HG02610 (cell line): ENCODE results near the gene MFNG.
"Not testable (repeated sequence)": the region's sequence is repeated elsewhere in the genome, so short reads cannot be mapped to it uniquely, and the experiment has no call there.

Experiments used
- ATAC-seq: cut with Tn5 transposase; IDR thresholded peaks from one replicate; pipeline ENCODE4 v1.9.1; 2021; ENCODE audit warnings: mild to moderate bottlenecking, moderate library complexity; ENCODE audit not compliant: unreplicated experiment

Gene MFNG

DNA sequence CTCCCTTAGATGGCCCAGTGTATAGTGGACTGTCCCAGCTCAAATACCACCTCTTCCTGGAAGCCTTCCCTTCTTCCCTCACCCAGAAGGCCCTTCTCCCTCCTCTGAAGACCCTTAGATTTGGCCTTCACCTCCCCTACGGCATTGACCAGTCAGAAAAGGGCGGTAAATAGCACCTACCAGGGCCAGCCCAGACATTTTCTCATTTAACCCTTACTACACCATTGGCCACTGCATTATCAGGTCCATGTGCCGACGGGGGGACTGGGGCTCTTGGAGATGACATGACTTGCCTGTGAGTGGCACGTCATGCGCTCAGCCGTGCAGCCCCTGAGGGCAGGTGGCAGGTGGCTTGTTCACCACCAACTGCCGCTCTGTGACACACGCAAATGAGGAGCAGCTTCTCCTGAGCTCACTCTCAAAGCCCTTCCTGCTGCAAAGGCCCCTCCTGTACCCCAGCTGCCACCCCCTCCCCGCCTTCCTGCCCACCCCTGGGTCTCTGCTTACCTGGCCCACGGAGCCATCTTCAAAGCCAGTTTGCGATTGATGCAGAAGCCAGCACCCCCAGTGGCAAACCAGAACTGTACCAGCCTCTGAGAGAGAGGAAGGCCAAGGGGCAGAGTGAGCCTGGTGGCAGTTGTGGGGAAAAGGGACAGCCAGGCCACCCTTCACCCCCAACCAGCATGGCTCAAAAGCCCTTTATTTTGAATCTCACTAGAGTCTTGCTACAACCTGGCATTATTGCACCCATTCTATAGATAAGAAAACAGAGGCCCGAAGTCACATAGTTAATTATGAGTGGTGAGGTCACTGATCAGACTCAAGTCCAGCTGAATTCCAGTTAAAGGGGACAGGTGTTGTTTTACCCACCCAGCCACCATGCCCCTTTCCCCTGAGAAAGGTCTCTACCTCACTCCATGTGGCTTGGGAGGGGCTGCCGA lies 9.5 kb downstream of the MFNG start:
- no peak for ATAC-seq

DNA sequence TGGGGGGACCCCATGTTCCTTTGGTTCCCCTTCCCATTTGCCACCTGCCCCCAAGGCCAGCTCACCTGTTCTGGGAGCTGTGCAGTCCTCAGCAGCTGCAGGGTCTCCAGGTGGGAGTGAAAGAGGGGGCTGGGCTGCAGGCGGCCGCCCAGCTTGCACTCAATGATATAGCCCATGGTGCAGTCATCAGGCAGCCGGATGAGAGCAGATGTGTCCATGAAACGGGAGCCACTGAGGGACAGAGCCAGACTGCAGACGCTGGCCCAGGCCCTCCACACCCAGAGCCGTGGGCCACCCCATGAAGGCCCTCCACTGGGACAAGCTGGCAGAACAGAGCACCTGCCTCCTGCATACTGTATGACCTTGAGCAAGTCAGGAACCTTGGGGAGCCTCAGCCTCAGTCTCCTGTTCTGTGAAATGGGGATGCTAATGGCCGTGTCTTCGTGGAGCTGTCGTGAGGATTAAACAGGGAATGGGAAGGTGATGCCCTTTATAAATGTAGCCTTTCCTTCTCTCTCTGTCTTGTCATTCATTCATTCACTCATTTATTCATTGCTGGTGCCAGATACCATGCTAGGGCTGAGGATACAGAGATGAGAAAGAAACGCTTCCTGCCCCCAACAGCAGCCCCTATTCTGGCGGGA lies 11.6 kb downstream of the MFNG start:
- ATAC-seq, result no peak

DNA sequence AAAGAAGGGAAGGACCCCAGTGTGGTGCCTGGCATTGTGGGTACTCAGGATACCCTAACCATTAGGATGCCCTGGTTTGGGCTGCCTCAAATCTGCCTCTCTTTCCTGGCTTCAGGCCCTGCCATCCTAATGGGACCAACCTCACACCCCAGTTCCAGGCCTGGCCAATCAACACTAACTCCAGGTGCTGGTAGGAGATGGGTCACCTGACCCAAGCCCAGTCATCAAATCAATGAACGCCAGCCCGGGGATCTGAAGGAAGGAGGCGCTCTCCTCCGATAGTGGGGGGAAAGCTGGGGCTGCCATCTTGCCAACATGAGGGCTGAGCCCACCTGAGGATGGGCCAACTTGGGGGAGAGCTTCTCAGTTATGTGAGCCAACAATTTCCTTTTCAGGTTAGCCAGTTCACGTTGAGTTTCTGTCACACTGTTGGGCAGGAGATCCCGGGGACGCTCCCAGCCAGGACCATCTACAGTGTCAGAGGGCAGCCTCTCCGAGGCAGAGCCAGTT lies 12.7 kb downstream of the MFNG start:
- no peak for ATAC-seq

DNA sequence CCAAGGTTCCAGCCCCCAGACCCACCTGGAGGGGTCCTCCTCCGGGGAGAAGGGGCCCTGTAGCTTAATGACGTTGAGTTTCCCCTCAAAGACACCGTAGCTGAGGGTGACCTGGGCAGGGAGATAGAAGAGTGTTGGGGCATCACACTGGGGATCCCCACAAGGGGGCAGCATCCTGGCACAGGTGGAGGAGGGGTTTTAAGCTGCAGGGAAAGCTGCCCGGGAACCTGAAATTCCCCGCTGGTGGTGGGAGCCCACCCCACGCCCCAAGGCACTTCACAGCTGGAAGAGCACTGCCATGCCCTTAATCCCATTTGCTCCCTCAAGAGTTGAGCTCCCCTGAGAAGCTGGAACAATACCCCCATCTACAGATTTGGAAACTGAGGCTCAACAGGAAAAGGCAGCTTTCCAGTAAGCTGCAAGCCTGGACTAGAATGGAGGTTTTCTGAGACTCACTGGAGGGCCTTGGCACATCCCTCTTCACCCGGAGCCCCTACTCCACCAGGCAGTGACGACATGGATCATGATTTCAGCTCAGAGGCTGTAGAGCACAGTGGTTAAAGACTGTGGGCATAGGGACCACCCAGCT lies 13.7 kb downstream of the MFNG start:
- no peak for ATAC-seq

DNA sequence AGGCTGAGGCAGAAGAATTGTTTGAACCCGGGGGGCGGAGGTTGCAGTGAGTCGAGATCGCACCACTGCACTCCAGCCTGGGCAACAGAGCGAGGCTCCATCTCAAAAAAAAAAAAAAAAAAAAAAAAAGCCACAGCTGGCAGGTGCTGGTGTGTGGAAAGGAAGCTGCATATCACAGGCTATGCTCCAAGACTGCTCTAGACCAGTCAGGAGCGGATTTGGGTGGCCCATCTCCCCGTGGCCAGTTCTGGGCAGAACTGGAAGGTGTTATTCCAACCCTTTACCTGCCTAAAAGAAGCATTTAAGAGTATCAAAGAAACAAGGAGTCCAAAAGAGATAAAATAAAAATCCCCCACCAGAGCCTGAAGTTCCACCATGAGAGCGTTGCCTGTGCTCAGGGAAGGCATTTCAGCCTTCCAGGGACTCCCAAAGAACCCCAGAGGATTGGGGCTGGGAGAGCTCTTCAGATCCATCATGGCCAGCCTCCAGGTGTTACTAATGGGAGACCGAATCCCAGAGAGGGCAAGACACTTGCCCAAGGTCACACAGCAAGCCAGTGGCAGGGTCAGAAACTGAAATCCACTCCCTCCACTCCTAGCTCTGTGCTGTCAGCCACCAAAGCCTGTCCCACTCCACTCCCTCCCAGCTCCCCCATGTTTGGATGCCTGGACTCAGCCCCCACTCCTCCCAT lies 14.3 kb downstream of the MFNG start:
- ATAC-seq, result no peak

DNA sequence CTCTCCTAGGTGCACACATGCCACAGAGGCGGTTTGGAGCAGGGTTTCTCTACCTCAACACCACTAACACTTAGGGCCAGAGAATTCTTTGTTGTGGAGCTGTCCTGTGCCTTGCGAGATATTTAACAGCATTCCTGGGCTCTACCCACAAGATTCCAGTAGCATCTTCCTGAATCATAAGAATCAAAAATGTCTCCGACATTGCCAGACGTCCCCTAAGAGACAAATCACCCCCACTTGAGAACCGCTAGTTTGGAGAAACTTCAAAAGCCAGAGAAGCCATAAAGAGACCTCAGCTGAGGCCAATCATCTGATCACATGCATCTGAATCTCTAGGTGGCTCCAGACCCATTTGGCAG lies 16.1 kb downstream of the MFNG start:
- no peak for ATAC-seq

DNA sequence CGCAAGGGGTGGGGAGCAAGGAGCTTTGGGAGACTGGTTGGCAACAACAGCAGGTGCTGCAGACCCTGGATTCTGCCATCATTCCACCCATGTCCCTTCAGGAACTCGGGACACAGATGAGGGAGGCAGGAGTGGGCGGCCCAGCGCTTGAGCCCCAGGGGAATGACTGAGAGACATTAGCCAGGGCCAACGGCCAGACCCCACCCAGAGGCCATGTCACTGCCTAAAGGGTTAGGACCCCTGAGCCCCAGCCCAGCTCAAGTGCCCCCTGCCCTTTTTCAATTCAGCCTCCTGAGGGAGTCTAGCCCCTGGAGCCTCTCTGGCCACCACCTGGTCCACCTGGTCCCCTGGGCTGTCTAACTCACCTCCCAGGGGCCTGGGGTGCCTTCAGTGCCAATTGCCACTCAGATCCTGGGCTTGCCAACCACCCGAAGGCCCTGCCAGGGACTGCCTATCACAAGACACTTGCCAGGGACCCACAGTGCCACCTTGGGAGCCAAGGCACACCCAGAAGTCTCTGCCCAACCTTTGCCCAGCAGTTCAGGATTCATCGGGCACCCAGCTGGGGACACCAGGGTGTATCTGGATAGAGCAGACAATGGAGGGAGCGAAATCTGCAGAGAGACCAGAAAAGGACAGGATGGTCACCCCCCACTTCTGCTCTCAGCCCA lies 16.6 kb downstream of the MFNG start:
- ATAC-seq, result no peak

DNA sequence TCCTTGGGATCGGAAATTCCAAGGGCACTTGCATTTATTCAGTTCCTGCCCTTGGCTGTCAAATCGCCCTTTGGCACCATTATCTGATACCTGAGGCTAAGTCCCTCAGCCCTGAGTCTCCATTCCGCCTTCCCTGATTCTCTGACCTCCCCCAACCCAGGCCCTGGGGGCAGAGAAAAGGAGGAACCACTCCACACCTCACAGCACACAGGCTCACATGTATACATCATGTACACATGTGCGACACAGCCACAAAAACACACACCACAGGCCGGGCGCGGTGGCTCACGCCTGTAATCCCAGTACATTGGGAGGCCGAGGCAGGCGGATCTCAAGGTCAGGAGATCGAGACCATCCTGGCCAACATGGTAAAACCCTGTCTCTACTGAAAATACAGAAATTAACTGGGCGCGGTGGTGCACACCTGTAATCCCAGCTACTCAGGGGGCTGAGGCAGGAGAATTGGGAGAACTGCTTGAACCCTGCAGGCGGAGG lies 17.9 kb downstream of the MFNG start:
- ATAC-seq, result not testable (repeated sequence)

DNA sequence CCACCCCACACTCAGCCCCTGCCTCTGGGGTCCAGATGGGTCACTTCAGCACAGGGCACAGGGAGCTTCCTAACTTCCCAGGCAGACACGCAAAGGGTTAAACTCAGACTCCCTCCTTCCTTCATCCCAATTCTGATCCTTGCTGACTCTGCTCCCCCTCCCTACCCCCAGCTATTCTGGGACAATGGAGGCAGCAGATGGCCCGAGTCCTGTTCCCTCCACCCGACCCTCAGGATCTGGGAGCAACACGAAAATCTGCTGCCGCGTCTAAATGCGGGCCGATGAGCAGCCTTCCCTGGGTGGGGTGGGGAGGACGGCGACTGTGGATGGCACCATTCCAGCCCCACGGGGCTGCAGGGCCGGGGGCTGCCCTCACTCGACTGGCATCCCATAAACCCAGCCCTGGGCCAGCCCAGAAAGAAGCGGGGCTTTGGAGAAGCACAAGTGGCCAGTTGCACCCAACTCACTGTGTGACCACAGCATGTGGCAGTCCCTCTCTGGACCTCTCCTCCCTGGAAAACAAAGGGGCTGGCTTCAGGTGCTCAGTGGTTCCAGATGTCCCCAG lies 18.7 kb downstream of the MFNG start:
- ATAC-seq, result no peak

DNA sequence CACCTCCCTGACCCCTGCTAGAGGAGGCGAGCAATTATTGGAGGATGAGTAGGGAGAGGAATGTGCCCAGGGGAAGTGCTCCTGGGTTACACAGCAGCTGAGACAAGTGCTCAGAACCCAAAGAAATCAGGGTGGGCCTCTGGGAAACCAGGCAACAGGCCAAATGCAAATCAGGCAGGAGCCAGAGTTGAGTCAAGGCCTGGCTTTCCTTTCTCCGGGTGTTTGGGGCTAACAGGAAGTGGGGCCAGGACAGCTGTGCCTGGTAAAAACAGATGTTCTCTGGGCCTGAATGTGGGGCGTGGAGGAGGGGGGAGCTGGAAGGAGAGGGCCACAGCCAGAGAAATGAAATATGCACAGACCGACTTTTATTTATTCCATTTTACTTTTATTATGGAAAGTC lies 22.0 kb downstream of the MFNG start:
- ATAC-seq, result peak; percentile 57

DNA sequence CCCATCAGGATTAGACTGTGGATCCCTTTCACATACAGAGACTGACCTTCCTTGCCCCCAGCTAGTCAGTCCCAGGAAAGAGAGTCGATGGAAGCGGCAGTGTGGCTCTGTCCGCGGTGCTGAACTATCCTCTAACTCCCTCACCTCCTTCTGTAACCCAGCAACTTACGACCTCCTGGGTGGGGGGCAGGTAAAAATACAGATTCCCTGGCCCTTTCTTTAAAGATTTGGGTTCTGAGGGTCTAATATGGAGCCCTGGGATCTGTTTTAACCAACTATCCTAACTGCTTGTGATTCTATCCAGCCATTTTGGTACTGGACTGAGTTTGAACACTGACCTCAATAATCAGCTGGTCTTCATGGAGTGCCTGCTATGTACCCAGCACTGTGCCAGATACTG lies 23.2 kb downstream of the MFNG start:
- no peak for ATAC-seq

DNA sequence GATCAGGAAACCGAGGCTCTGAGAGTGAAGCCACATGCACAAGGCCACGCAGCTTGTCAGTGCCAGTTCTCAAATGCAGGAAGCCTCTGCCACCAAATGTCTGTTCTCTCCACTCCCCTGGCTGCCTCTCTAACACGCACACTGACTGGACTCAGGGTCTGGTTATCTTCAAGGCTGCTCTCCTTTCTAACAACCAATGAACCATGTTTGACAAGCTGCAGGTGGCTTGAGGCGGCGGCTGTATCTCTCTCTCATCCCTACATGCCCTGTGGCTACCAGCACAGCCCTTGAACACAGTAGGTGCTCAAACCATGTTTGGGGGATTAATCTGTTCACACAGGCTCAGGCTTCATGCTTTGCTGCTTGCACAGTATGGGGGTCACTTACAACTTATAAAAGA lies 23.7 kb downstream of the MFNG start:
- no peak for ATAC-seq

DNA sequence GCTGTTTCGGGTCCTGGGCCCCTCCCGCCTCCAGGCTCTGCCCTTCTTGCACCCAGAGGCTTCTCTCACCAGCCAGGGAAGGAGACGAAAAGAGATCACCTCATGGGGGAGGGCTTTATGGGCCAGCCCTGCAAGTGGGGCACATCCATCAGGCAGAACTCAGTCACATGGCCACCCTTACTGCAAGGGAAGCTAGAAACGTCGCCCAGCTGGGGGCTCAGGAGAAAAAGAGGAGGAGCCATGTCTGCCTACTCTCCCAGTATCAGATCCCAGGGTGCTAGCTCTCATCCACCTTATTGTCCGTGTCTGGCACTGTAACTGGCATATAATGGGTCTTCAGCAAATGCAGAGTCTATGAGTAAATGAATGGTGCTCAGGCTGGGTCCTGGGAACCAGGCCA lies 24.2 kb downstream of the MFNG start:
- ATAC-seq, result no peak

DNA sequence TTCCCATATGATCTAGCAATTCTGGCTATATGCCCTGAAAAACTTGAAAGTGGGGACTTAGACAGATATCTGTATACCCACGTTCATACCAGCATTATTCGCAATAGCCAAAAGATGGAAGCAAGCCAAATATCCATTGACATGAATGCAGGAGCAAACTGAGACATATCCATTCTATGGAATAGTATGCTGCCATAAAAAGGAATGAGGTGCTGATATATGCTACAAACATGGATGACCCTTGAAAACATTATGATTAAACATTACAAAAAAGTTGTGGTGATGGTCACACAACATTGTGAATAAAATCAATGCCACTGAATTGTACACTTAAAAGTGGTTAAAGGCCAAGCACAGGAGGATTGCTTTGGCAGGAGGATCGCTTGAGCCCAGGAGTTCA lies 25.5 kb downstream of the MFNG start:
- no peak for ATAC-seq

DNA sequence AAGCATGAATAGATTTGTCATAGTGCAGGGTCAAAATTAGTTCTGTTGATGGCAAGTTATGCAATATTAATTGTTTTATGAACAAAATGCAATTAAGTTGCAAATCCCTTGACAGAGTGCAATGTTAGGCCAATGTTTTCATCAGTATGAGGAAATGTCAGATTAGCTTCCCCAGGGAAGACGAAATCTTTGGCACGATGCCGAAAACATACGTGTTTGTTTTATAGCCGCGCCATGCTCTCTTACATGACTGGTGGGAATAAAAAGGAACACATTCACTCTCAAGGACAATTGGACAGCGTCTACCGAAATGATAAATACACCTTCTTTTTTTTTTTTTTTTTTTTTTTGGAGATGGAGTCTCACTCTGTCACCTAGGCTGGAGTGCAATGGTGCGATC lies 27.0 kb downstream of the MFNG start:
- ATAC-seq, result no peak

DNA sequence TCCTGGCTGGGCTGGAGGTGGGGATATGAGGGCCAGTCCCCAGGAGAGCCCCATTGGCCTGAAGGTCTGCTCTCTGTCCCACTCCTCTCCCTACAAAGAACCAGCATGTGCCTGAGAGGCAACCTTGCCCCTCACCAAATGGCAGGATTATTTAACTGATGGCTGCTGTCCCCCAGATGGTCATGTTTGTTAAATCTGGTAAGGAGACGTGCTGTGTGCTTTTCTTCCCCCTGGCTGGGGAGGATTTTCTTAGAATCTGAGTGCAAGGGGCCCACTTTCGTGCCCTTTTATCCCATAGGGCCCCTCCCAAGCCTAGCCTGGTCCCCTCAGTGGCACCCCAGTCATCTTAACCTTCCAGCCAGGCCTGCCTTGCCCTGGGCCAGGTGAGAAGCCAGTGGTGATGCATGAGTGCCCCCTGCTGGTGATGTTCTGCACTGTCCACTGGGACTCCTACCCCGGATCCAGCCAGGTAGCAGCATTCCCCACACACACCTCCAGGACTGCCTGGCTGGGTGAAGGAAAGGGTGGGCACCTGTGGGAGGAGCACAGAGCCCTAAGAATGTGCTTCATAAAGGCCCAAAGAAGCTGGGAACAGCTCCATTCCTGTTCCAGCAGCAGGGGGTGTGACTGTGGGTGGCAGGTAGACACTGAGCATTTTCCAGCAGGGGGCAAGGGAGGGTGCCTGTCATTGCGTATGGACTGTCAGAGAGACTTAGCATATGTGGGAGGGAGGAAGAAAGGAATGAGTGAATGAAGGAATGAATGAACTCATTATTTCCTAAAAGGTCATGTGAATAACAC lies 28.9 kb downstream of the MFNG start:
- ATAC-seq, result no peak

DNA sequence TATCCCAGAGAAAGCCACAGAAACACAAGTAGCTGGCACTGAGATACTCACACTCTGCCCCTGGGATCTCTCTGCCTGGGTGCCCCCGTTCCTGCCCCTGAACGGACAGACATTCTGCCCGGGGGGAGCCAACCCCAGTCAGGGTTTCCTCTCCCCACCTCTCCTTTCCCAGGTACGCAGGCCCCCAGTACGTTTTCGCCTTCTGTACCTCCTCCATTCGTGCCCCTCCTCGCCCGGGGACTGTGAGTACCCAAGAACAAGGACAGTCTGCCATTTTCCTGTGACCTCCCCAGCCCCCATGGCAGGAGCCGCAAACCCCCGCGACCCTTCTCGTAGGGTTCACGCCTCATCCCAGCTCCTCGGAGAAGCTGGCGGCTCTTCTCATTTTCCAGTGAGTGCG lies 29.8 kb downstream of the MFNG start:
- no peak for ATAC-seq

DNA sequence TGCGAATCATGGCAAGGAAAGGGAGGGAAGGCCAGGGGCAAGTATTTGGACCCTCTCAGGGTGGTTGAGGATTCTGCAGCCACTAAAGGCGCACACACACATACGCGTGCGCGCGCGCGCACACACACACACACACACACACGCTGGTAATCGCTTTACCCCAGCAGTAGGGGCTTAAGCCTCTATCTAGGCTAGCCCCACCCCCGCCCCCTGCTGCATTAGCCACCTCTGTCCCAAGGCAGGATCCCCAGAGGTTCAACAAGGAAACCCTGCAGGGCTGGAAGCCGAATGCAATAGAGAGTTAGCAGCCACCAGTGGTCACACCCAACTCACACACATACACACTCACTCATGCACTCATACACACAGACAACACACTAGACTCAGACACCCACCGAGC lies 30.3 kb downstream of the MFNG start:
- ATAC-seq, result no peak

DNA sequence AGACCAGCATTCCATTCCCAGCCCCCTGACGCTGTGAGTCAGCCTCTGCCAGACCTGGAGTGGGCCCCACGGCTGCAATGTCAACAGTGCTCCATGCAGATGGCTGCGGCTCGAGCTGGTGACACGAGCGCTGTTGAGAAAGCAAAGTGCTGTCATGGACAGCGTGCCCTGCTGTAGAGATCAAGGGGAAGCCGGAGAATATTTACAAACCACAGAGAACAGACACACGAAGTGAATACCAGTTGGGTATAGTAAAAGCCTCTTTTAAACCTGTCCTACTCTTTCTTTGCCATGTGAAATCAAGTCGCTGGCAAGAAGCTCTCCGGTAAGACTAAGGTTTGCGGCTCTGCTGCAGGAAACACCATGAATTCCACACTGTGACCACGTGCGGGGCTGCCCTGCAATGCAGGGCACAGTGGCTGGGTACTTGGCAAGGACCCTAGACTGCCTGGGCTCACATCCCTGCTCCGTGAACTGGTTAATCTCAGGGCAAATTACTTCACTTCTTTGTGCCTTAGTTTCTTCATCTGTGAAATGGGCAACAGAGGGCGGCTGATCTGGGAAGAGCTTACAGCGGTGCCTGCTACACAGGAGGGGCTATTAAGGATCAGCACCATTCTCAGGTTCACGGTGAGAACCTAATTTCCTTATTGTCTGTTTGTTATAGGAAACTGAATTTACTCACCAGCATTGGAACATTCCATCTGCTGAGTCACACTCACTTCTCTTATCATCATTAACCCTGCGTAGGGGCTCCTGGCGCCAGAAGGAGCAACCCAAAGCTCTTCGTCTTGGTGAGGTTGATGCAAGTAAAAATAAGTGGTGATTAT lies 31.1 kb downstream of the MFNG start:
- no peak for ATAC-seq
